Psoas muscle (tissue), 8 donors: Measurements from ENCODE around the gene SLC9A1. TPM values are rescaled to one million over a fixed set of nuclear protein-coding genes. Genes with fewer than 3 reads are reported as not detected.

ENCODE experiments used
- ATAC-seq, 4 donors: fragments of 200-7000 bp; cut with Tn5 transposase; one replicate each; pipeline ENCODE4 v1.9.1; 2020; ENCODE audit warnings: moderate library complexity in 3 of 4, mild to moderate bottlenecking in 2 of 4
- DNase-seq, 2 donors: peaks; one replicate each; pipeline ENCODE4 v3.0.0-alpha.2; 2020
- H3K27ac ChIP-seq: fragments of 200-600 bp; one replicate; pipeline ENCODE4 v1.8.0; 2022
- H3K27me3 ChIP-seq, 3 donors: fragments of 200-600 bp in 1 of 3; one replicate each; pipeline versions ENCODE4 v1.6.1 to v1.8.0; 2013 to 2022; ENCODE audit warnings: low read length in 2 of 3, mild to moderate bottlenecking in 2 of 3, moderate library complexity in 1 of 3; ENCODE audit not compliant: insufficient read depth in 3 of 3
- H3K36me3 ChIP-seq, 2 donors: fragments of 200-600 bp in 1 of 2; one replicate each; pipeline versions ENCODE4 v1.6.1 to v1.8.0; 2013 to 2022; ENCODE audit warnings: low read depth in 1 of 2, mild to moderate bottlenecking in 1 of 2, moderate library complexity in 1 of 2; ENCODE audit not compliant: insufficient read depth in 1 of 2
- H3K4me1 ChIP-seq: fragments of 200-600 bp; one replicate; pipeline ENCODE4 v1.8.0; 2022
- H3K4me3 ChIP-seq: fragments of 200-600 bp; one replicate; pipeline ENCODE4 v1.8.0; 2022; ENCODE audit warnings: mild to moderate bottlenecking
- H3K9me3 ChIP-seq: fragments of 200-600 bp; one replicate; pipeline ENCODE4 v1.8.0; 2022
- WGBS, 3 donors: extraction: QIAGEN DNeasy Blood & Tissue Kit; methylation state at CpG; one replicate each; pipeline versions ENCODE4 v1.1.6 to v1.1.7; 2013; 5-methylcytosine and 5-hydroxymethylcytosine counted together
- intact Hi-C, 2 donors: fragments of 100-400 bp; cut with DNase I; formaldehyde crosslinking; loops; one replicate each; pipeline versions ENCODE4 v1.11.0 to v1.14.2; 2022
- polyA plus RNA-seq, 3 donors: library from polyadenylated mRNA; stranded (reverse); fragments of 200-250 nt; gene quantifications; one replicate each; pipeline ENCODE4 v1.2.3, GENCODE V29; 2013
- total RNA-seq, 4 donors: library from RNA; stranded (reverse); fragmentation: NEBNext Ultra II Directional in 2 of 4; extraction: Animal tissue kit (Norgen Biotek cat#: 25700) in 2 of 4; gene quantifications; one replicate each; pipeline versions ENCODE4 v1.2.1 to v1.2.4, GENCODE V29; 2021 to 2023
- TF ChIP-seq, protein P1 (sequence below): fragments of 200-600 bp; IDR thresholded peaks from one replicate; pipeline ENCODE4 v1.8.0; 2022; ENCODE audit warnings: antibody characterized with exemption
- donor health status: healthy with polysubstance abuse.
- donor health status: DM: no; HTN: no; CAD: no; lungs with moderate emphysema.
- donor health status: Bipolar disorder and iron deficiency.
- donor health status: healthy.
- donor health status: DM: yes; HTN: yes; CAD: no.
- donor health status: DM: no; HTN: no; CAD: no.
- donor health status: DM: no; HTN: no; CAD: no.
- donor health status: DM: yes; HTN: yes; CAD: no.

Gene SLC9A1
- total and polyA plus RNA-seq, 7 donors = 2.3 to 17.0 (median 5.9) TPM

DNA sequence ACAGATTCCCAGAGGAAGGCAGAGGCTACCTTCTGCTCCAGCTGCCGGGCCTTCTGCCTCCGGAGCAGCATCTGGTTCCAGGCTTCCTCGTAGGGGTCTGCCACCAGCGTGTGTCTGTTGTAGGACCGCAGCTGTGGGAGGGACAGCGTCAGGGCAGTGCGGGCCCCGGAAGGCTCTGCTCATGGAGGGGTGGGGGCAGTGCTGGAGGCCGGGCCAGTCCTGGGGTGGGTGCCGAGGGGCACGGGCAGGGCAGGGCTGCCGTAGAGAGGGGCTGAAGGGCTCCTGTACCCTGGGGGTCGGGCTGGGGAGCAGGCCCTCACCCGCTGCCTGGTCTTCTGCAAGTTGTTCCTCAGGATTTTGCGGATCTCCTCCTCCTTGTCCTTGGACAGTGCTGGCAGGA, 53.2 kb downstream of the SLC9A1 start:
- no peaks in the 10 kb centered on the region for H3K27me3 ChIP-seq
- no peak for ATAC-seq
- H3K27ac ChIP-seq = no peak overlapping the region
- H3K9me3 ChIP-seq = no peaks in the 10 kb centered on the region
- intact Hi-C loops = loop anchor here (2.0 to 10.0 kb wide), 4 partner anchors 93 to 283 kb away; partner anchors contain the start of gene CD164L2 (in 1 of the 2)
- TF ChIP-seq, protein P1, sequence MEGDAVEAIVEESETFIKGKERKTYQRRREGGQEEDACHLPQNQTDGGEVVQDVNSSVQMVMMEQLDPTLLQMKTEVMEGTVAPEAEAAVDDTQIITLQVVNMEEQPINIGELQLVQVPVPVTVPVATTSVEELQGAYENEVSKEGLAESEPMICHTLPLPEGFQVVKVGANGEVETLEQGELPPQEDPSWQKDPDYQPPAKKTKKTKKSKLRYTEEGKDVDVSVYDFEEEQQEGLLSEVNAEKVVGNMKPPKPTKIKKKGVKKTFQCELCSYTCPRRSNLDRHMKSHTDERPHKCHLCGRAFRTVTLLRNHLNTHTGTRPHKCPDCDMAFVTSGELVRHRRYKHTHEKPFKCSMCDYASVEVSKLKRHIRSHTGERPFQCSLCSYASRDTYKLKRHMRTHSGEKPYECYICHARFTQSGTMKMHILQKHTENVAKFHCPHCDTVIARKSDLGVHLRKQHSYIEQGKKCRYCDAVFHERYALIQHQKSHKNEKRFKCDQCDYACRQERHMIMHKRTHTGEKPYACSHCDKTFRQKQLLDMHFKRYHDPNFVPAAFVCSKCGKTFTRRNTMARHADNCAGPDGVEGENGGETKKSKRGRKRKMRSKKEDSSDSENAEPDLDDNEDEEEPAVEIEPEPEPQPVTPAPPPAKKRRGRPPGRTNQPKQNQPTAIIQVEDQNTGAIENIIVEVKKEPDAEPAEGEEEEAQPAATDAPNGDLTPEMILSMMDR = no peak
- peaks cover 0 to 23% of the 10 kb centered on the region in 2 donors for H3K36me3 ChIP-seq
- no peak overlapping the region for H3K4me3 ChIP-seq
- 90 to 92% (median 91%) methylated on average over 13 to 15 of the region's 15 CpGs for WGBS, 3 donors
- no peaks in the 10 kb centered on the region for H3K4me1 ChIP-seq
- DNase-seq = no peak

DNA sequence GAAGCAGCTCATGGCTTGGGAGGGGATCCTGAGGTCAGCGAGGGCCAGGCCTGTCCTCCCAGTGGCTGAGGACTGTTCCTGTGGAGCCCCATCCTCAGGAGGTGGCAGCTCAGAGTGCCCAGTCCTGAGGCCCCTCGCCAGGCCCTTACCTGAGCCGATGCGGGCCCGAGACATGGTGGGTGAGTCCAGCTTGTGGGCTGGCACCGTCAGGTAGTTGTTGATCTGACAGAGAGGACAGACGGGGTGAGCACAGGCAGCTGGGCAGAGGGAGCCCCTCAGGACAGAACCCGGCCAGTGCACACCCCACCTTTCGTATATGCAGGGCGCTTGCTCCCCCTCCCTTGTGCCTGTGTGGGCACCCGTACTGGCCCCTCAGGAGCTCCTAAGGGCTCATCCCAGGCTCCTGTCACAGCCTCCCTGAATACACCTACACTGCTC, 53.9 kb downstream of the SLC9A1 start:
- intact Hi-C loops = loop anchor here (5.0 to 10.0 kb wide), 3 partner anchors 94 to 284 kb away; partner anchors contain the start of gene CD164L2 (in 1 of the 2)
- no peaks in the 10 kb centered on the region for H3K27me3 ChIP-seq
- H3K36me3 ChIP-seq = peaks cover 0 to 16% of the 10 kb centered on the region in 2 donors
- TF ChIP-seq, protein P1 = no peak
- WGBS, 3 donors = 94 to 96% (median 96%) methylated on average over 11 of the region's 11 CpGs
- DNase-seq = no peak
- H3K4me1 ChIP-seq = no peaks in the 10 kb centered on the region
- no peaks in the 10 kb centered on the region for H3K9me3 ChIP-seq
- H3K27ac ChIP-seq = no peak overlapping the region
- no peak overlapping the region for H3K4me3 ChIP-seq
- no peak for ATAC-seq

DNA sequence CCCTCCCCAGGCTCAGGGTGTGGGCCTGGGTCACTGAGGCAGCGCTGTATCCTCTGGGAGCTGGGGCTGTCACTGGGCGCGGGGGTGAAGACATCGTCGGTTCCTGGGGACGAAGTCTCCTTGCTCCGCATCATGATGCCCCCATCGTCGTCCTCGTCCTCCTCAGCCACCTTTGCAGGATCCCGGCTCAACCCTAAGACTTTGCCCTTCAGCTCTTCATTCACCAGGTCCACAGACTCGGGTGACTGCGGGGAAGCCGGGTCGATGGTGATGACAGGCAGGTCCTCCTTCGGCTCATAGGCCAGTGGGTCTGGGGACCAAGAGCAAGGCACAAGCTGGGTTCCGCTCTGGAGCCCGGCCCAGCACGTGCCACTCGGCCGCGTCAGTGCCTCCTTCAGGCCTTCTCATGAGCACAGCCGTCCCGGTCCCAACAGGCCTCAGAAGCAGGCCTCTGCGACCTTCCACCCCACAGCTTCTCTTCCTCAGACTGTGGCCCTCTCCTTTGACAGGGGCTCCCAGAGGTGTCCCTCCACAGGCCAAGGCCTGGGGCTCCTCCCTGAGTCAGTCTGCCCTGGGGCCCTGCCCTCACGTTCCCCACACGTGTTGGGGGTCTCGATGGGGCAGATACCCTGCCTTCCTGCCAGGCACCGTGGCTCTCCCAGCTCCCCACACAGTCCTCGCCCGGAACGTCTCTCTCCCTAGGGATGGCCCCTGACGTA, 54.4 kb downstream of the SLC9A1 start:
- no peaks in the 10 kb centered on the region for H3K27me3 ChIP-seq
- H3K4me3 ChIP-seq = no peak overlapping the region
- intact Hi-C loops = loop anchor here (5.0 to 10.0 kb wide), 3 partner anchors 94 to 284 kb away; partner anchors contain the start of gene CD164L2 (in 1 of the 2)
- H3K36me3 ChIP-seq = peaks cover 0 to 11% of the 10 kb centered on the region in 2 donors
- ATAC-seq (no peak), DNase-seq (no peak)
- H3K4me1 ChIP-seq = no peaks in the 10 kb centered on the region
- H3K27ac ChIP-seq = peak overlapping the region; percentile 56
- 79 to 81% (median 80%) methylated on average over 29 to 33 of the region's 33 CpGs for WGBS, 3 donors
- H3K9me3 ChIP-seq = no peaks in the 10 kb centered on the region
- TF ChIP-seq, protein P1 = no peak

DNA sequence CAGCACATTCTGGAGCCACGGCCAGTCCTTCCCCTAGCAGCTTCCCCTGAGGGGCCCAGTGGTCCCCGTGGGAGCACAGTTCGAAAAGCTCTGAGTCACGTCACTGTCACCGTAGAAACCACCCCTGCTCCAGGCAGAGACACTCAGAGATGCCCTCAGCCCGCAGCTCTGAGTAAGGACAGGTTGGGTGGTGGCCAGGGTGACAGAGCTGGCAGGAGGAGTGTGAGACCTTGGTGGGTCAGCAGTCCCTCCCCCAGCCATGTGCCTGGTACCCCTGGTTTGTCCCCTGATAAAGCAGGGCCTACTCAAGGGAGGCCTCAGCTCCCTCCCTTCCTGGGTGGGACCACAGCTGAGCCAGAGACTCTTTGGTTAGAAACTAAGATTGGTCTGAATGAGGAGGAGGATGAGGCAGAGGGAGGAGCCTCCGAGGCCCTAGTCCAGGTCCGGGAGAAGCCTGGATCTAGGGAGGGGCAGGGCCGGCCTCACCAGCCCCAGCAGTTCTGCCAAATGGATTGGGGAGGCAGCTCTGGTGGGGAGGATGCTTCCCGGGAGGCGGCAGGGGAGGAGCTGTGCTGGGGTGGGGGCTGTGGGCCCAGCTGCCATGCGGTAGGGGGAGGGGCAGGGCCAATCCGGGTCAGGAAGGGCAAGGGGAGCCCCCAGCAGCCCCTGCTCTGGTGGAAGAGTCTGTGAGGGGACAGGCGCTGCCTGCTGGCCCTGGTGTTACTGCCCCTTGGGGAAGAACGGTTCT, 55.2 kb downstream of the SLC9A1 start:
- TF ChIP-seq, protein P1 = no peak
- ATAC-seq = peak in 3 of 4 donors; percentile 13 to 29 (median 16)
- 53 to 58% (median 53%) methylated on average over 15 of the region's 15 CpGs for WGBS, 3 donors
- H3K9me3 ChIP-seq = no peaks in the 10 kb centered on the region
- H3K4me3 ChIP-seq = no peak overlapping the region
- peak; percentile 62 to 78 for DNase-seq
- H3K27ac ChIP-seq = peak overlapping the region; percentile 56
- intact Hi-C loops = loop anchor here (2.0 to 10.0 kb wide), 5 partner anchors 55 to 285 kb away; partner anchors contain the start of gene CD164L2 (in 1 of the 2)
- H3K36me3 ChIP-seq = peaks cover 0 to 5% of the 10 kb centered on the region in 2 donors
- H3K27me3 ChIP-seq = no peaks in the 10 kb centered on the region
- no peaks in the 10 kb centered on the region for H3K4me1 ChIP-seq
